GM19468 (cell line): Measurements from ENCODE around the gene PPP6R3.

Experiments
- ATAC-seq: cut with Tn5 transposase; IDR thresholded peaks from one replicate; pipeline ENCODE4 v1.9.1; 2021; ENCODE audit warnings: mild to moderate bottlenecking, moderate library complexity, moderate number of reproducible peaks; ENCODE audit not compliant: unreplicated experiment; ENCODE audit errors: extremely low read depth

The PPP6R3 gene

GRCh38 chr11:68545796-68546195 lies 85.2 kb downstream of the PPP6R3 start:
- no peak for ATAC-seq

GRCh38 chr11:68546555-68546954 lies 86.0 kb downstream of the PPP6R3 start:
- no peak for ATAC-seq

- no peak for ATAC-seq
Measured at GRCh38 chr11:68549789-68550484, 89.4 kb downstream of the PPP6R3 start.

GRCh38 chr11:68550485-68550817 lies 89.9 kb downstream of the PPP6R3 start:
- no peak for ATAC-seq

- ATAC-seq, result no peak
Measured at GRCh38 chr11:68551223-68551622, 90.7 kb downstream of the PPP6R3 start.

GRCh38 chr11:68551777-68552176 lies 91.2 kb downstream of the PPP6R3 start:
- no peak for ATAC-seq

- ATAC-seq, result no peak
Measured at GRCh38 chr11:68552542-68552941, 92.0 kb downstream of the PPP6R3 start.

- no peak for ATAC-seq
Measured at GRCh38 chr11:68560216-68560615, 99.7 kb downstream of the PPP6R3 start.

GRCh38 chr11:68563454-68563853 lies 102.9 kb downstream of the PPP6R3 start:
- ATAC-seq, result no peak

- no peak for ATAC-seq
Measured at GRCh38 chr11:68564261-68564660, 103.7 kb downstream of the PPP6R3 start.

GRCh38 chr11:68565768-68566167 lies 105.2 kb downstream of the PPP6R3 start:
- ATAC-seq, result no peak

GRCh38 chr11:68567553-68567952 lies 107.0 kb downstream of the PPP6R3 start:
- no peak for ATAC-seq

- ATAC-seq, result no peak
Measured at GRCh38 chr11:68569357-68569756, 108.8 kb downstream of the PPP6R3 start.

- no peak for ATAC-seq
Measured at GRCh38 chr11:68570691-68571090, 110.1 kb downstream of the PPP6R3 start.

- no peak for ATAC-seq
Measured at GRCh38 chr11:68574308-68574707, 113.8 kb downstream of the PPP6R3 start.

- ATAC-seq, result no peak
Measured at GRCh38 chr11:68575025-68575665, 114.6 kb downstream of the PPP6R3 start.

- no peak for ATAC-seq
Measured at GRCh38 chr11:68579455-68579854, 118.9 kb downstream of the PPP6R3 start.

- ATAC-seq, result no peak
Measured at GRCh38 chr11:68581439-68581838, 120.9 kb downstream of the PPP6R3 start.

- no peak for ATAC-seq
Measured at GRCh38 chr11:68581901-68582300, 121.3 kb downstream of the PPP6R3 start.

- no peak for ATAC-seq
Measured at GRCh38 chr11:68582416-68583040, 122.0 kb downstream of the PPP6R3 start.

- ATAC-seq, result no peak
Measured at GRCh38 chr11:68583041-68583446, 122.5 kb downstream of the PPP6R3 start.

- ATAC-seq, result no peak
Measured at GRCh38 chr11:68584097-68584496, 123.5 kb downstream of the PPP6R3 start.
